K562 (cell line): ENCODE results near the gene DNAJC1. TPM values are rescaled to one million over a fixed set of nuclear protein-coding genes. Genes with fewer than 3 reads are reported as not detected.
"Not testable (repeated sequence)": the region's sequence is repeated elsewhere in the genome, so short reads cannot be mapped to it uniquely, and the experiment has no call there.

Experiments
- ATAC-seq: fragments of 200-7000 bp; cut with Tn5 transposase; 3 replicates; pipeline ENCODE4 v1.9.1; 2020; ENCODE audit warnings: moderate library complexity
- BruUV-seq: library from RNA; stranded (reverse); fragments of 400-500 nt; replicated peaks from 2 replicates; lab custom pipeline; 2021; lab: Mats Ljungman, UMichigan
- CTCF ChIA-PET: fragments of 300-600 bp; formaldehyde crosslinking; extraction: SDS; loops from one replicate; lab custom pipeline; 2021; ENCODE audit warnings: low intra/inter-chr PET ratio; lab: Yijun Ruan, JAX
- POLR2A ChIA-PET: fragments of 300-600, 350-650 bp; sonication (Branson Sonifier 250); formaldehyde crosslinking; extraction: SDS; loops from one replicate; lab custom pipeline; 2021; ENCODE audit warnings: antibody characterized with exemption, inconsistent platforms; lab: Yijun Ruan, JAX
- DNase-seq, 4 experiments: peaks; one replicate each; pipeline versions ENCODE4 v3.0.0 to v3.0.0-alpha.2; 2011 to 2018; ENCODE audit warnings: low spot score in 3 of 4, mixed read lengths in 3 of 4; ENCODE audit errors: extremely low read depth in 1 of 4
- FAIRE-seq: peaks from 2 replicates; lab custom pipeline; 2011; peaks lifted over from hg19 to GRCh38; lab: Jason Lieb, UNC
- H2AFZ ChIP-seq: 2 replicates; pipeline ENCODE4 v1.6.0; 2011; ENCODE audit warnings: low read depth, low read length, control low read depth, inconsistent platforms
- H3K27ac ChIP-seq: fragments of 200-600 bp; 3 replicates; pipeline ENCODE4 v1.8.0; 2011; ENCODE audit warnings: low read depth, mild to moderate bottlenecking, control low read depth, inconsistent platforms, low read length, moderate library complexity, mixed read lengths; ENCODE audit errors: extremely low read depth
- H3K27me3 ChIP-seq, 2 experiments: fragments of 300-600 bp in 1 of 2; 2 replicates in 1 of 2; 3 replicates in 1 of 2; pipeline versions ENCODE4 v1.6.0 to v1.8.0; 2011; ENCODE audit warnings: inconsistent platforms in 2 of 2, low read length in 2 of 2, mild to moderate bottlenecking in 1 of 2, mixed read lengths in 1 of 2, moderate library complexity in 1 of 2; ENCODE audit not compliant: control insufficient read depth in 2 of 2, insufficient read depth in 2 of 2
- H3K36me3 ChIP-seq: fragments of 300-600 bp; 3 replicates; pipeline ENCODE4 v1.8.0; 2011; ENCODE audit warnings: mild to moderate bottlenecking, low read length, inconsistent platforms; ENCODE audit not compliant: control insufficient read depth, insufficient read depth
- H3K4me1 ChIP-seq, 2 experiments: fragments of 200-600 bp in 1 of 2; replicated peaks in 1 of 2; 2 replicates in 1 of 2; 3 replicates in 1 of 2; pipeline versions ENCODE4 v1.5.1 to v1.8.0; 2011; ENCODE audit warnings: inconsistent platforms in 2 of 2, low read length in 2 of 2, mild to moderate bottlenecking in 1 of 2, mixed read lengths in 1 of 2, moderate library complexity in 1 of 2; ENCODE audit not compliant: control insufficient read depth in 2 of 2, insufficient read depth in 2 of 2
- H3K4me2 ChIP-seq: 2 replicates; pipeline ENCODE4 v1.6.1; 2011; ENCODE audit warnings: low read length, control low read depth, inconsistent platforms, mixed read lengths; ENCODE audit not compliant: insufficient read depth
- H3K4me3 ChIP-seq: fragments of 200-600 bp; sonication (generic), shearing (Covaris generic); 2 replicates; pipeline ENCODE4 v1.5.1; 2016; ENCODE audit warnings: control low read depth, inconsistent platforms
- H3K79me2 ChIP-seq: fragments of 200-600 bp; 3 replicates; pipeline ENCODE4 v1.8.0; 2011; ENCODE audit warnings: low read length, inconsistent platforms; ENCODE audit not compliant: control insufficient read depth, insufficient read depth
- H3K9ac ChIP-seq, 2 experiments: 2 replicates each; pipeline versions ENCODE4 v1.6.0 to v1.6.1; 2011; ENCODE audit warnings: low read depth in 2 of 2, low read length in 2 of 2, control low read depth in 1 of 2, inconsistent platforms in 1 of 2, mild to moderate bottlenecking in 1 of 2, mixed read lengths in 1 of 2; ENCODE audit not compliant: insufficient read depth in 1 of 2
- H3K9me1 ChIP-seq: one replicate; pipeline ENCODE4 v1.6.0; 2011; ENCODE audit warnings: inconsistent platforms, mild to moderate bottlenecking, low read length, moderate library complexity; ENCODE audit not compliant: control insufficient read depth, insufficient read depth
- H3K9me3 ChIP-seq: replicated peaks from 2 replicates; pipeline ENCODE4 v1.5.1; 2011; ENCODE audit warnings: low read depth, low read length, inconsistent platforms; ENCODE audit not compliant: control insufficient read depth, insufficient read depth
- H4K20me1 ChIP-seq: replicated peaks from 2 replicates; pipeline ENCODE4 v1.6.1; 2011; ENCODE audit warnings: low read length, inconsistent platforms, mixed read lengths; ENCODE audit not compliant: control insufficient read depth, insufficient read depth
- FIP1L1 ChIP-seq: fragments of 200-400 bp; formaldehyde crosslinking; IDR thresholded peaks from 2 replicates; pipeline ENCODE4 v1.6.1; 2018; ENCODE audit warnings: mild to moderate bottlenecking, low read depth, low read length; ENCODE audit not compliant: poor library complexity, severe bottlenecking
- PTTG1 ChIP-seq: fragments of 450-650 bp; IDR thresholded peaks from 2 replicates; pipeline ENCODE4 v1.6.1; 2016; ENCODE audit warnings: low read depth, mild to moderate bottlenecking, missing genetic modification characterization, missing compliant biosample characterization
- RREB1 ChIP-seq: fragments of 250-450 bp; sonication (Bioruptor Pico); IDR thresholded peaks from 2 replicates; pipeline ENCODE4 v1.4.0; 2020
- TCF7L2 ChIP-seq: fragments of 150-350 bp; IDR thresholded peaks from 2 replicates; pipeline ENCODE4 v1.6.1; 2016; ENCODE audit warnings: low read depth, mild to moderate bottlenecking, low read length, moderate library complexity
- WGBS: fragments of 100-300 bp; shearing (Covaris generic); methylation state at CpG from one replicate; pipeline ENCODE4 v1.1.6; 2016; ENCODE audit warnings: low coverage, mixed read lengths; ENCODE audit not compliant: insufficient coverage; ENCODE audit errors: missing lambda C conversion rate; 5-methylcytosine and 5-hydroxymethylcytosine counted together
- in situ Hi-C: fragments of 300-500 bp; cut with MboI; formaldehyde crosslinking; loops from 4 replicates; pipeline ENCODE4 v1.15.0; 2018; ENCODE audit warnings: inconsistent platforms, mixed read lengths
- intact Hi-C: fragments of 100-400 bp; cut with micrococcal nuclease; formaldehyde crosslinking; loops from 2 replicates; pipeline ENCODE4 v1.14.2; 2022
- polyA plus RNA-seq, 8 experiments: library from polyadenylated mRNA; depleted of rRNA in 4 of 8; stranded (reverse) in 5 of 8; unstranded in 3 of 8; fragments of >200 nt; fragmentation: Nextera tagmentation in 2 of 8; fragmentation: Illumina TruSeq in 1 of 8; extraction: Ambion mirVana in 2 of 8; extraction: Trizol in 1 of 8; gene quantifications; 2 replicates each; pipeline versions ENCODE4 v1.2.1 to v1.2.3, GENCODE V29; 2011 to 2014; ENCODE audit warnings: inconsistent platforms in 1 of 8, missing spikeins in 1 of 8
- total RNA-seq, 7 experiments: library from RNA; depleted of rRNA in 6 of 7; stranded (reverse); fragments of >200 nt in 6 of 7; fragmentation: Illumina TruSeq in 2 of 7; extraction: Trizol in 2 of 7; gene quantifications; 2 replicates each; pipeline versions ENCODE4 v1.2.1 to v1.2.3, GENCODE V29; 2011 to 2021; ENCODE audit warnings: low replicate concordance in 1 of 7
- TF ChIP-seq, protein P1 (sequence below): sonication (generic); formaldehyde crosslinking; IDR thresholded peaks from 2 replicates; pipeline ENCODE4 v1.8.1; 2023; ENCODE audit warnings: mild to moderate bottlenecking, missing genetic modification reagents

DNAJC1 gene
- total and polyA plus RNA-seq, 9 of the 15 experiments (the other 6 are each of a cell fraction or from before 2014, with no cell fraction given) = 5.4 to 77.6 (median 40.3) TPM

DNA sequence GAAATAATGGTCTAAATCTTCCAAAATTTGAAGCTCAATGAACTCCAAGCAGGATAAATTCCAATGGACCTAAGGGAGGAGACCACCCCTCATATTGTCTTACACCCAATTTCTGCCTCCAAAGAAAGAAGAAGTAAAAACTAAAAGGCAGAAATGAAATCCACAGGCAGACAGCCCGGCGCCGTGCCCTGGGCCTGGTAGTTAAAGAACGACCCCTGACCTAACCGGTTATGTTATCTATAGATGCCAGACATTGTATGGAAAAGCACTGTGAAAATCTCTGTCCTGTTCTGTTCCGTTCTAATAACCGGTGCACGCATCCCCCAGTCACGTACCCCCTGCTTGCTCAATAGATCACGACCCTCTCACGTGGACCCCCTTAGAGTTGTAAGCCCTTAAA lies 130.8 kb downstream of the DNAJC1 start:
- BruUV-seq, CTCF ChIA-PET, FAIRE-seq, intact Hi-C loops, in situ Hi-C loops, H3K4me2 ChIP-seq, H3K9ac ChIP-seq, H3K27ac ChIP-seq, H4K20me1 ChIP-seq, DNase-seq, H3K9me3 ChIP-seq, H3K79me2 ChIP-seq, H3K4me1 ChIP-seq, ATAC-seq, H2AFZ ChIP-seq, H3K9me1 ChIP-seq, H3K27me3 ChIP-seq, H3K4me3 ChIP-seq: not testable (repeated sequence)
- POLR2A ChIA-PET = interaction anchor here (0.9 kb wide), 1 partner anchor 63 kb away, joined by 3 read pairs; no protein-coding TSS in a partner anchor
- peaks cover 23% of the 10 kb centered on the region; the same call in 1 of the 3 replicates for H3K36me3 ChIP-seq
- 91% methylated on average over 11 of the region's 11 CpGs for WGBS

- FAIRE-seq (no peak), ATAC-seq (no peak), DNase-seq (no peak)
- Histone ChIP-seq H3K9ac (no peak overlapping the region), H4K20me1 (no peaks in the 10 kb centered on the region), H2AFZ (no peak overlapping the region), H3K4me2 (no peak overlapping the region), H3K4me1 (no peaks in the 10 kb centered on the region), H3K79me2 (0 out of 3 replicates have a peak, but pooled peaks cover 2% of the 10 kb centered on the region), H3K27me3 (no peaks in the 10 kb centered on the region), H3K4me3 (no peak overlapping the region), H3K9me3 (peaks cover 7% of the 10 kb centered on the region), H3K36me3 (peaks cover 14% of the 10 kb centered on the region; the same call in 1 of the 3 replicates), H3K9me1 (no peaks in the 10 kb centered on the region), H3K27ac (no peak overlapping the region)
- ChIA-PET CTCF (interaction anchor here (1.0 kb wide), 1 partner anchor 43 kb away, joined by 5 read pairs; no protein-coding TSS in a partner anchor), POLR2A (no interaction called here)
- in situ Hi-C loops (no loop called here), intact Hi-C loops (no loop called here)
- WGBS = 100% methylated on average over 1 of the region's 1 CpG
- no TSS peak for BruUV-seq
- TF ChIP-seq TCF7L2 (no peak), RREB1 (no peak), FIP1L1 (no peak), PTTG1 (no peak)
- TF ChIP-seq, protein P1, sequence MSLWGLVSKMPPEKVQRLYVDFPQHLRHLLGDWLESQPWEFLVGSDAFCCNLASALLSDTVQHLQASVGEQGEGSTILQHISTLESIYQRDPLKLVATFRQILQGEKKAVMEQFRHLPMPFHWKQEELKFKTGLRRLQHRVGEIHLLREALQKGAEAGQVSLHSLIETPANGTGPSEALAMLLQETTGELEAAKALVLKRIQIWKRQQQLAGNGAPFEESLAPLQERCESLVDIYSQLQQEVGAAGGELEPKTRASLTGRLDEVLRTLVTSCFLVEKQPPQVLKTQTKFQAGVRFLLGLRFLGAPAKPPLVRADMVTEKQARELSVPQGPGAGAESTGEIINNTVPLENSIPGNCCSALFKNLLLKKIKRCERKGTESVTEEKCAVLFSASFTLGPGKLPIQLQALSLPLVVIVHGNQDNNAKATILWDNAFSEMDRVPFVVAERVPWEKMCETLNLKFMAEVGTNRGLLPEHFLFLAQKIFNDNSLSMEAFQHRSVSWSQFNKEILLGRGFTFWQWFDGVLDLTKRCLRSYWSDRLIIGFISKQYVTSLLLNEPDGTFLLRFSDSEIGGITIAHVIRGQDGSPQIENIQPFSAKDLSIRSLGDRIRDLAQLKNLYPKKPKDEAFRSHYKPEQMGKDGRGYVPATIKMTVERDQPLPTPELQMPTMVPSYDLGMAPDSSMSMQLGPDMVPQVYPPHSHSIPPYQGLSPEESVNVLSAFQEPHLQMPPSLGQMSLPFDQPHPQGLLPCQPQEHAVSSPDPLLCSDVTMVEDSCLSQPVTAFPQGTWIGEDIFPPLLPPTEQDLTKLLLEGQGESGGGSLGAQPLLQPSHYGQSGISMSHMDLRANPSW (CRISPR knock-in tag) = no peak
Observed at GRCh38 chr10:21870849-21871248, 132.7 kb downstream of the DNAJC1 start.
